Measurements from ENCODE around the gene RBM47.

RBM47 gene

GRCh38 chr4:40585201-40585799 is 44.4 kb downstream of the RBM47 start:
- TF ChIP-seq CTCF (IDR thresholded peaks at IDR 0.05; ENCODE audit: control insufficient read depth, insufficient read depth, low read depth, low read length, missing control alignments) = no peak
- DNase-seq (ENCODE audit: low read depth) = no peak
- no peak overlapping the region for H3K4me3 ChIP-seq (ENCODE audit: control insufficient read depth, low read depth, low read length)

- H3K4me3 ChIP-seq (ENCODE audit: control insufficient read depth, low read depth, low read length) = no peak overlapping the region
- no peak for TF ChIP-seq CTCF (IDR thresholded peaks at IDR 0.05; ENCODE audit: control insufficient read depth, insufficient read depth, low read depth, low read length, missing control alignments)
- no peak for DNase-seq (ENCODE audit: low read depth)
Measured at GRCh38 chr4:40584517-40585141, 45.0 kb downstream of the RBM47 start.

GRCh38 chr4:40583850-40584439 is 45.7 kb downstream of the RBM47 start:
- TF ChIP-seq CTCF (IDR thresholded peaks at IDR 0.05; ENCODE audit: control insufficient read depth, insufficient read depth, low read depth, low read length, missing control alignments) = no peak
- DNase-seq (ENCODE audit: low read depth) = no peak
- no peak overlapping the region for H3K4me3 ChIP-seq (ENCODE audit: control insufficient read depth, low read depth, low read length)

- no peak for DNase-seq (ENCODE audit: low read depth)
- no peak overlapping the region for H3K4me3 ChIP-seq (ENCODE audit: control insufficient read depth, low read depth, low read length)
- TF ChIP-seq CTCF (IDR thresholded peaks at IDR 0.05; ENCODE audit: control insufficient read depth, insufficient read depth, low read depth, low read length, missing control alignments) = no peak
Measured at GRCh38 chr4:40582413-40582812, 47.3 kb downstream of the RBM47 start.

- no peak for TF ChIP-seq CTCF (IDR thresholded peaks at IDR 0.05; ENCODE audit: control insufficient read depth, insufficient read depth, low read depth, low read length, missing control alignments)
- H3K4me3 ChIP-seq (ENCODE audit: control insufficient read depth, low read depth, low read length) = no peak overlapping the region
- no peak for DNase-seq (ENCODE audit: low read depth)
Measured at GRCh38 chr4:40581254-40582140, 48.2 kb downstream of the RBM47 start.

GRCh38 chr4:40579983-40580382 is 49.7 kb downstream of the RBM47 start:
- TF ChIP-seq CTCF (IDR thresholded peaks at IDR 0.05; ENCODE audit: control insufficient read depth, insufficient read depth, low read depth, low read length, missing control alignments) = no peak
- no peak overlapping the region for H3K4me3 ChIP-seq (ENCODE audit: control insufficient read depth, low read depth, low read length)
- peak; percentile 73 for DNase-seq (ENCODE audit: low read depth)
